Measurements from ENCODE around the gene GLB1L2.

DNA sequence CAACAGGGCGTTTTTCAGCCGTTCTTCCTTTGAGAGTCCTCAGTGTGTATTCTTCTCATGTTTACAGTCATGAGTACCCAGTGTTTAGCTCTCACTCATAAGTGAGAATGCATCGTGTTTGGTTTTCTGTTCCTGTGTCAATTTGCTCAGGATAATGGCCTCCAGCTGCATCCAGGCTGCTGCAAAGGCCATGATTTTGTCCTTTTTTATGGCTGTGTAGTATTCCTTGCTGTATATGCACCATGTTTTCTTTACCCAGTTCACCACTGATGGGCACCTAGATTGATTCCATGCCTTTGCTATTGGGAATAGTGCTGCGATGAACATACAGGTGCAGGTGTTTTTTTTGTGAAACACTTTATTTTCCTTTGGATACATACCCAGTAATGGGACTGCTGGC lies 56.8 kb downstream of the GLB1L2 start:
- TF ChIP-seq, protein P1, sequence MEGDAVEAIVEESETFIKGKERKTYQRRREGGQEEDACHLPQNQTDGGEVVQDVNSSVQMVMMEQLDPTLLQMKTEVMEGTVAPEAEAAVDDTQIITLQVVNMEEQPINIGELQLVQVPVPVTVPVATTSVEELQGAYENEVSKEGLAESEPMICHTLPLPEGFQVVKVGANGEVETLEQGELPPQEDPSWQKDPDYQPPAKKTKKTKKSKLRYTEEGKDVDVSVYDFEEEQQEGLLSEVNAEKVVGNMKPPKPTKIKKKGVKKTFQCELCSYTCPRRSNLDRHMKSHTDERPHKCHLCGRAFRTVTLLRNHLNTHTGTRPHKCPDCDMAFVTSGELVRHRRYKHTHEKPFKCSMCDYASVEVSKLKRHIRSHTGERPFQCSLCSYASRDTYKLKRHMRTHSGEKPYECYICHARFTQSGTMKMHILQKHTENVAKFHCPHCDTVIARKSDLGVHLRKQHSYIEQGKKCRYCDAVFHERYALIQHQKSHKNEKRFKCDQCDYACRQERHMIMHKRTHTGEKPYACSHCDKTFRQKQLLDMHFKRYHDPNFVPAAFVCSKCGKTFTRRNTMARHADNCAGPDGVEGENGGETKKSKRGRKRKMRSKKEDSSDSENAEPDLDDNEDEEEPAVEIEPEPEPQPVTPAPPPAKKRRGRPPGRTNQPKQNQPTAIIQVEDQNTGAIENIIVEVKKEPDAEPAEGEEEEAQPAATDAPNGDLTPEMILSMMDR (IDR thresholded peaks at IDR 0.05): no peak
- TF ChIP-seq EP300 (IDR thresholded peaks at IDR 0.05) (no peak), POLR2A (IDR thresholded peaks at IDR 0.05) (no peak), POLR2AphosphoS5 (IDR thresholded peaks at IDR 0.05) (no peak)

All from upper lobe of left lung (tissue), 4 donors.